Measurements from ENCODE around the gene TBX19. TPM values are rescaled to one million over a fixed set of nuclear protein-coding genes. Genes with fewer than 3 reads are reported as not detected.

TBX19 gene
- polyA plus RNA-seq, 2 of the 4 experiments (the other 2 are of a cell fraction), result 0.98 to 1.7 TPM

DNA sequence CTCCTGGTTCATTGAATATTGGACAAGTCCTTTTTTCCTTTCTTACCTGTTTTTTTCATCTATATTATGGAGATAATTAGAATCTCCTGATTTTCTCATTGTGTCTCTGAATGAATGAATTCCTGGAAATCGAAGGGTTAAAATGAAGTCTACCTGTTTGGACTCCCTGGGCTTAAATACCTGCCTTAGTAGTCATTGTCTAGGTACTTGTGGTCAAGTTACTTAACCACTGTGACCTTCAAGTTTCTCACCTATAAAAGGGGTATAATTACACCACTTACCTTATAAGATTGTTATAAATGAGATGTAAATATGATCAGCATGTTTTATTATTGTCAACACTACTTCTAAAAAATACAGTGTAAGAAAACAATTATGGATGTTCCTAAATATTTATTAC is 9.0 kb upstream of the TBX19 start (continued):
- TF ChIP-seq TFCP2L1 (CRISPR knock-in tag; IDR thresholded peaks at IDR 0.05) (no peak), NR3C1 (IDR thresholded peaks at IDR 0.05) (no peak), MAFK (IDR thresholded peaks at IDR 0.05; ENCODE audit: partially characterized antibody) (no peak), HOXB13 (CRISPR knock-in tag; IDR thresholded peaks at IDR 0.05; ENCODE audit: low read depth) (no peak)

- 86% methylated on average over 1 of the region's 1 CpG for WGBS (ENCODE audit: missing lambda C conversion rate)
- Histone ChIP-seq H3K4me3 (no peak overlapping the region), H3K27ac (no peak overlapping the region), H3K4me2 (no peak overlapping the region), H3K4me1 (no peaks in the 10 kb centered on the region), H3K9me3 (0 out of 3 replicates have a peak, but pooled peaks cover 9% of the 10 kb centered on the region)
- FAIRE-seq, result no peak
- ChIA-PET CTCF (no interaction called here), POLR2A (no interaction called here)
- TF ChIP-seq ZNF302 (CRISPR knock-in tag; IDR thresholded peaks at IDR 0.05) (no peak), NPAS2 (CRISPR knock-in tag; IDR thresholded peaks at IDR 0.05; ENCODE audit: borderline replicate concordance) (no peak), MAZ (IDR thresholded peaks at IDR 0.05; ENCODE audit: borderline replicate concordance, low read depth, low read length) (no peak), FOSL2 (IDR thresholded peaks at IDR 0.05) (no peak), FOSL2 (CRISPR knock-in tag; IDR thresholded peaks at IDR 0.05) (no peak), ZFP36 (IDR thresholded peaks at IDR 0.05; ENCODE audit: borderline replicate concordance, partially characterized antibody) (no peak), CEBPB (IDR thresholded peaks at IDR 0.05) (no peak), NR3C1 (IDR thresholded peaks at IDR 0.05) (no peak), TP53 (CRISPR knock-in tag; IDR thresholded peaks at IDR 0.05) (no peak), KDM1A (IDR thresholded peaks at IDR 0.05; ENCODE audit: low read depth) (no peak), CBX2 (IDR thresholded peaks at IDR 0.05; ENCODE audit: borderline replicate concordance, low read depth) (no peak), FOXS1 (CRISPR knock-in tag; IDR thresholded peaks at IDR 0.05) (no peak)
- no peak for DNase-seq (ENCODE audit: low read depth in 1 of 2, low spot score in 1 of 2)
- no peak for ATAC-seq
Measured at GRCh38 chr1:168273575-168273974, 7.1 kb upstream of the TBX19 start.

DNA sequence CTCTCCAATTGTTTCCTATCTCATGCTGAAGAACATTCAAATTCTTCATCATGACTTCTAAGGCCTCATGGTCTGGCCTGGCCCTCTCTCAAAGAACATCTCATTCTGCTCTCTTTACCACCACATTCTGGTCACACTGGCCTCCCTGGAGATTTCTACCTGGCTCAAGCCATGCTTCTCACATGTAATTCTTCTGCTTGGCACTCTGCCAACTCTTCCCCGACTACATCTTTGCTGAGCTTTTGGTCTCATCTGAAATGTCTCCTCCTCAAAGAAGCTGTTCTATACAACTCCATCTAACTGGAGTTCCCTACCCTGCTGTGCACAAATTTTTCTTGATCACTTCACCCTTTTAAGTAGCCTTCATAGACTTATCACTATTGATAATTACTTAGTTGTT is 1.4 kb upstream of the TBX19 start:
- DNase-seq (ENCODE audit: low read depth in 1 of 2, low spot score in 1 of 2) (no peak), FAIRE-seq (no peak), ATAC-seq (no peak)
- ChIA-PET CTCF (interaction anchor here (1.0 kb wide), 1 partner anchor 44 kb away, joined by 3 read pairs; no protein-coding TSS in a partner anchor), POLR2A (no interaction called here)
- 96% methylated on average over 1 of the region's 1 CpG for WGBS (ENCODE audit: missing lambda C conversion rate)
- Histone ChIP-seq H3K4me1 (no peaks in the 10 kb centered on the region), H3K9me3 (0 out of 3 replicates have a peak, but pooled peaks cover 9% of the 10 kb centered on the region), H3K4me2 (no peak overlapping the region), H3K4me3 (no peak overlapping the region), H3K27ac (no peak overlapping the region)
- TF ChIP-seq CHD4 (IDR thresholded peaks at IDR 0.05; ENCODE audit: borderline replicate concordance) (no peak), NPAS2 (CRISPR knock-in tag; IDR thresholded peaks at IDR 0.05; ENCODE audit: borderline replicate concordance) (no peak), CHD2 (IDR thresholded peaks at IDR 0.05; ENCODE audit: low read length, partially characterized antibody) (no peak)

DNA sequence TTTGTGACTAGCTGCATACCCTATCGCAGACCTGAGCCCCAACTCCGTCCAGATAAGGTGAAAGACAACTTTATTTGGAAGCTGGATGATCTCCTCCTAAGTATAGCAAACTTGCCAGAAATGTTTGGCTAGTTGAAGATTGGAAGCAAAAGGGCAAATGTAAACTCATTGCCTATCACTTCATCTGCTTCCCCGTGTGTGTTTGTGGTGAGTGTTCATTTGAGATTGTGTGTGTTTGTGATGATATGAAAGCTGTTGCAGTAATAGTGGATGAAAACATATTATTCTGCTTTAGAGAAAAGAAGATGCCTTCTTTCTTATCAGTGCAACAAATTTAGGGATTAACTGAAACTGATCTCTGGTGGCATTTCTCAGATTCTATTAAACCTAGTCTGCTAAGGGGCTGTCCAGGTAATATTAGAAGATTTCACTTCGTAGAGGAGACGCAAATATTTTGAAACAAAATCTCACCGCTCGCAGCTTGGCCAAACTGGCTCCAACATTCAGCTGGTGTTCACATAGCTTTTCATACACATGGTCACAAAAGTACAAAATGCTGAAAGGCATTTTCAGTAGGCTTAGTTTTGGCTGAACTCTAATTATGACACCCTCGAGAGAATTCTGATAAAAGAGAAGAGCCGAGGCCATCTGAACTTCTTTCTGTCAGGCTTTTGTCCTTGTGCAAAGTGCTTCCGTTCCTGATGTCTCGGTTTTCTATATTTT is 1.1 kb downstream of the TBX19 start:
- no peak for FAIRE-seq
- WGBS (ENCODE audit: missing lambda C conversion rate), result 86% methylated on average over 11 of the region's 11 CpGs

More for the DNA sequence above, 1.1 kb downstream of the TBX19 start:
- ChIA-PET CTCF (interaction anchor here (1.8 kb wide), 1 partner anchor 9 kb away, joined by 6 read pairs; no protein-coding TSS in a partner anchor), POLR2A (no interaction called here)
- Histone ChIP-seq H3K4me2 (no peak overlapping the region), H3K4me3 (no peak overlapping the region), H3K4me1 (peaks cover 8% of the 10 kb centered on the region), H3K27ac (no peak overlapping the region), H3K9me3 (0 out of 3 replicates have a peak, but pooled peaks cover 8% of the 10 kb centered on the region)
- TF ChIP-seq FOSB (CRISPR knock-in tag; IDR thresholded peaks at IDR 0.05), result no peak
- TF ChIP-seq ATOH8 (CRISPR knock-in tag; IDR thresholded peaks at IDR 0.05; ENCODE audit: low read depth), result no peak
- no peak for TF ChIP-seq RAD21 (conservative IDR thresholded peaks at IDR 0.05 in 1 of 2, IDR thresholded peaks at IDR 0.05 in 1 of 2)
- TF ChIP-seq MAX (IDR thresholded peaks at IDR 0.05), result no peak
- TF ChIP-seq MYC (IDR thresholded peaks at IDR 0.05; ENCODE audit: borderline replicate concordance, low read length), result no peak
- TF ChIP-seq, protein P1, sequence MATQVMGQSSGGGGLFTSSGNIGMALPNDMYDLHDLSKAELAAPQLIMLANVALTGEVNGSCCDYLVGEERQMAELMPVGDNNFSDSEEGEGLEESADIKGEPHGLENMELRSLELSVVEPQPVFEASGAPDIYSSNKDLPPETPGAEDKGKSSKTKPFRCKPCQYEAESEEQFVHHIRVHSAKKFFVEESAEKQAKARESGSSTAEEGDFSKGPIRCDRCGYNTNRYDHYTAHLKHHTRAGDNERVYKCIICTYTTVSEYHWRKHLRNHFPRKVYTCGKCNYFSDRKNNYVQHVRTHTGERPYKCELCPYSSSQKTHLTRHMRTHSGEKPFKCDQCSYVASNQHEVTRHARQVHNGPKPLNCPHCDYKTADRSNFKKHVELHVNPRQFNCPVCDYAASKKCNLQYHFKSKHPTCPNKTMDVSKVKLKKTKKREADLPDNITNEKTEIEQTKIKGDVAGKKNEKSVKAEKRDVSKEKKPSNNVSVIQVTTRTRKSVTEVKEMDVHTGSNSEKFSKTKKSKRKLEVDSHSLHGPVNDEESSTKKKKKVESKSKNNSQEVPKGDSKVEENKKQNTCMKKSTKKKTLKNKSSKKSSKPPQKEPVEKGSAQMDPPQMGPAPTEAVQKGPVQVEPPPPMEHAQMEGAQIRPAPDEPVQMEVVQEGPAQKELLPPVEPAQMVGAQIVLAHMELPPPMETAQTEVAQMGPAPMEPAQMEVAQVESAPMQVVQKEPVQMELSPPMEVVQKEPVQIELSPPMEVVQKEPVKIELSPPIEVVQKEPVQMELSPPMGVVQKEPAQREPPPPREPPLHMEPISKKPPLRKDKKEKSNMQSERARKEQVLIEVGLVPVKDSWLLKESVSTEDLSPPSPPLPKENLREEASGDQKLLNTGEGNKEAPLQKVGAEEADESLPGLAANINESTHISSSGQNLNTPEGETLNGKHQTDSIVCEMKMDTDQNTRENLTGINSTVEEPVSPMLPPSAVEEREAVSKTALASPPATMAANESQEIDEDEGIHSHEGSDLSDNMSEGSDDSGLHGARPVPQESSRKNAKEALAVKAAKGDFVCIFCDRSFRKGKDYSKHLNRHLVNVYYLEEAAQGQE (IDR thresholded peaks at IDR 0.05), result no peak
- no peak for TF ChIP-seq SMC3 (IDR thresholded peaks at IDR 0.05)
- TF ChIP-seq RCOR1 (IDR thresholded peaks at IDR 0.05; ENCODE audit: low read depth, low read length), result no peak
- ATAC-seq (no peak), DNase-seq (ENCODE audit: low read depth in 1 of 2, low spot score in 1 of 2) (no peak)
